Neutrophil (primary cell): ENCODE data around the gene S100A5.
A peak's percentile ranks its signal among the peaks of the same experiment; 100 is the strongest.
"Not testable (repeated sequence)": the region's sequence is repeated elsewhere in the genome, so short reads cannot be mapped to it uniquely, and the experiment has no call there.

Source experiments
- H3K27ac ChIP-seq: fragments of 200-600 bp; sonication (generic); 2 replicates; pipeline ENCODE4 v1.5.1; 2016; ENCODE audit warnings: mild to moderate bottlenecking, moderate library complexity
- H3K27me3 ChIP-seq: fragments of 200-600 bp; sonication (generic); 2 replicates; pipeline ENCODE4 v1.6.0; 2016; ENCODE audit warnings: mild to moderate bottlenecking
- H3K36me3 ChIP-seq: fragments of 200-600 bp; sonication (generic); 2 replicates; pipeline ENCODE4 v1.5.1; 2017
- H3K4me1 ChIP-seq, 2 experiments: fragments of 200-600 bp in 1 of 2; sonication (generic) in 1 of 2; 1 replicate in 1 of 2; 2 replicates in 1 of 2; pipeline versions ENCODE4 v1.5.1 to v1.6.1; 2013 to 2016; ENCODE audit warnings: low read depth in 1 of 2, low read length in 1 of 2, mild to moderate bottlenecking in 1 of 2, moderate library complexity in 1 of 2; ENCODE audit not compliant: control insufficient read depth in 1 of 2, insufficient read depth in 1 of 2
- H3K4me3 ChIP-seq, 2 experiments: fragments of 200-600 bp in 1 of 2; sonication (generic) in 1 of 2; 1 replicate in 1 of 2; 2 replicates in 1 of 2; pipeline ENCODE4 v1.5.1; 2013 to 2016; ENCODE audit warnings: low read depth in 1 of 2, low read length in 1 of 2, mild to moderate bottlenecking in 1 of 2, moderate library complexity in 1 of 2
- H3K9me3 ChIP-seq: fragments of 200-600 bp; sonication (generic); 2 replicates; pipeline ENCODE4 v1.5.1; 2016
- TF ChIP-seq, protein P1 (sequence below): fragments of 200-600 bp; sonication (generic); IDR thresholded peaks from 2 replicates; pipeline ENCODE4 v1.5.1; 2016; ENCODE audit warnings: antibody characterized with exemption

The S100A5 gene

DNA sequence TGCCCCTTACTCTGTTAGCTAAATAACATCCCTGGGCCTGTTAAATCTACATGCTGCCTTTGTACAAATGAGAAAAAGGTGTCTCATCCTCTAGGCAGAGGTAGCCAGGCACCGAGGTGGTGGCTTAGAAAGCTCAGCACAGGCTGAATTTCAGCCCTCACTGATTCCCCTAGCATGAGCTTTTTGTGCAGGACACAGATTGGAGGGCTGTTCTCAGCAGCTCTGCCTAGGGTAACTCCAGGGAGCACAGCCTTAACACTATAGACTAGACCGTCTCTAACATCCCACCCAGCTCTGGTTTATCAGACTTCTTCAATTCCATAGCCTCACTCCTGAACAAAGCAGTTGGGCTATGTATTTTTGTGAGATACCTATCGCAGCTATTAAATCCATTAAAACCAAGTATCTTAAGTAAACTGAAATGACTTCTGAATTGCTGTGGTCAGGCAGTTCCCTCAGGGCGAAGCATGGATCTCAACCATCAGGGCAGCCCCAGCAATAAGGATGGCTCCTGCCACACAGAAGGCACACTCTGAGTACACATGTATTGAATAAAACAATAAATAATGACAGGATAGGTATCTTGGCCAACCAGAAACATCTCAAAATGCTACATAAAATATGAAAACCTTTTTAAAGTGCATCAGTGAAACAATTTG is 19.8 kb downstream of the S100A5 start:
- peaks cover 15 to 27% of the 10 kb centered on the region in 2 experiments for H3K4me1 ChIP-seq
- H3K27ac ChIP-seq, result no peak overlapping the region
- H3K27me3 ChIP-seq, result no peaks in the 10 kb centered on the region
- no peaks in the 10 kb centered on the region for H3K36me3 ChIP-seq
- H3K4me3 ChIP-seq, result no peak overlapping the region
- TF ChIP-seq, protein P1, sequence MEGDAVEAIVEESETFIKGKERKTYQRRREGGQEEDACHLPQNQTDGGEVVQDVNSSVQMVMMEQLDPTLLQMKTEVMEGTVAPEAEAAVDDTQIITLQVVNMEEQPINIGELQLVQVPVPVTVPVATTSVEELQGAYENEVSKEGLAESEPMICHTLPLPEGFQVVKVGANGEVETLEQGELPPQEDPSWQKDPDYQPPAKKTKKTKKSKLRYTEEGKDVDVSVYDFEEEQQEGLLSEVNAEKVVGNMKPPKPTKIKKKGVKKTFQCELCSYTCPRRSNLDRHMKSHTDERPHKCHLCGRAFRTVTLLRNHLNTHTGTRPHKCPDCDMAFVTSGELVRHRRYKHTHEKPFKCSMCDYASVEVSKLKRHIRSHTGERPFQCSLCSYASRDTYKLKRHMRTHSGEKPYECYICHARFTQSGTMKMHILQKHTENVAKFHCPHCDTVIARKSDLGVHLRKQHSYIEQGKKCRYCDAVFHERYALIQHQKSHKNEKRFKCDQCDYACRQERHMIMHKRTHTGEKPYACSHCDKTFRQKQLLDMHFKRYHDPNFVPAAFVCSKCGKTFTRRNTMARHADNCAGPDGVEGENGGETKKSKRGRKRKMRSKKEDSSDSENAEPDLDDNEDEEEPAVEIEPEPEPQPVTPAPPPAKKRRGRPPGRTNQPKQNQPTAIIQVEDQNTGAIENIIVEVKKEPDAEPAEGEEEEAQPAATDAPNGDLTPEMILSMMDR, result no peak
- no peaks in the 10 kb centered on the region for H3K9me3 ChIP-seq

DNA sequence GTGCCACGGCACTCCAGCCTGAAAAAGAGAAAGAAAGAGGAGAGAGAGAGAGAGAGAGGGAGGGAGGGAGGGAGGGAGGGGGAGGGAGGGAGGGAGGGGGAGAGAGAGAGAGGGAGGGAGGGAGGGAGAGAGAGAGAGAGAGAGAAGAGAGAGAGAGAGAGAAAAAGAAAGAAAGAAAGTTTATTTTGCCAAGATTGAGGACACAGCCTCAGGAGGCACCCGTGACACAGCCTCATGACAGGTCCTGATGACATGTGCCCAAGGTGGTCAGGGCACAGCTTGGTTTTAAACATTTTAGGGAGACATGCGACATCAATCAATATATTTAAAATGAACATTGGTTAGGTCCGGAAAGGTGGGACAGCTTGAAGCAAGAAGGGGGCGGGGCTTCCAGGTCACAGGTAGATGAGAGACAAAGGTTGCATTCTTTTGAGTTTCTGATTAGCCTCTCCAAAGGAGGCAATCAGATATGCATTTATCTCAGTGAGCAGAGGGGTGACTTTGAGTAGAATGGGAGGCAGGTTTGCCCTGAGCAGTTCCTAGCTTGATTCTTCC is 20.5 kb downstream of the S100A5 start:
- not testable (repeated sequence) for H3K27me3 ChIP-seq, H3K4me3 ChIP-seq, H3K36me3 ChIP-seq, H3K9me3 ChIP-seq, H3K27ac ChIP-seq
- H3K4me1 ChIP-seq, result peaks cover 21 to 29% of the 10 kb centered on the region in 2 experiments

DNA sequence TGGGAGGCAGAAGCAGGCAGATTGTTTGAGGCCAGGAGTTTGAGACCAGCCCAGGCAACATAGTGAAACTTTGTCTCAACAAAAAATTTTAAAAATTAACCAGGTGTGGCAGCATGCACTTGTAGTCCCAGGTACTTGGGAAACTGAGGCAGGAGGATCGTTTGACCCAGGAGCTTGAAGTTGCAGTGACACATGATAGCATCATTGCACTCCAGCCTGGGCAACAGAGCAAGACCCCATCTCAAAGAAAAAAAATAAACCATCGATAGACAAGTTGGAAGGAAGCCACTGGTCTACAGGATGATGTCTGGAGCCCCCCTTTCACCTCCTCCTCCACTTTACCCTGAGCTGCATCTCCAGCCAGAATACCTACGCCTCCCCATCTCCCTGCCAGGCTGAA is 21.5 kb downstream of the S100A5 start:
- H3K27ac ChIP-seq, result no peak overlapping the region
- H3K27me3 ChIP-seq, result no peaks in the 10 kb centered on the region
- H3K36me3 ChIP-seq, result no peaks in the 10 kb centered on the region
- no peak overlapping the region for H3K4me3 ChIP-seq
- H3K4me1 ChIP-seq, result peaks cover 31 to 39% of the 10 kb centered on the region in 2 experiments
- TF ChIP-seq, protein P1, result no peak
- H3K9me3 ChIP-seq, result no peaks in the 10 kb centered on the region

DNA sequence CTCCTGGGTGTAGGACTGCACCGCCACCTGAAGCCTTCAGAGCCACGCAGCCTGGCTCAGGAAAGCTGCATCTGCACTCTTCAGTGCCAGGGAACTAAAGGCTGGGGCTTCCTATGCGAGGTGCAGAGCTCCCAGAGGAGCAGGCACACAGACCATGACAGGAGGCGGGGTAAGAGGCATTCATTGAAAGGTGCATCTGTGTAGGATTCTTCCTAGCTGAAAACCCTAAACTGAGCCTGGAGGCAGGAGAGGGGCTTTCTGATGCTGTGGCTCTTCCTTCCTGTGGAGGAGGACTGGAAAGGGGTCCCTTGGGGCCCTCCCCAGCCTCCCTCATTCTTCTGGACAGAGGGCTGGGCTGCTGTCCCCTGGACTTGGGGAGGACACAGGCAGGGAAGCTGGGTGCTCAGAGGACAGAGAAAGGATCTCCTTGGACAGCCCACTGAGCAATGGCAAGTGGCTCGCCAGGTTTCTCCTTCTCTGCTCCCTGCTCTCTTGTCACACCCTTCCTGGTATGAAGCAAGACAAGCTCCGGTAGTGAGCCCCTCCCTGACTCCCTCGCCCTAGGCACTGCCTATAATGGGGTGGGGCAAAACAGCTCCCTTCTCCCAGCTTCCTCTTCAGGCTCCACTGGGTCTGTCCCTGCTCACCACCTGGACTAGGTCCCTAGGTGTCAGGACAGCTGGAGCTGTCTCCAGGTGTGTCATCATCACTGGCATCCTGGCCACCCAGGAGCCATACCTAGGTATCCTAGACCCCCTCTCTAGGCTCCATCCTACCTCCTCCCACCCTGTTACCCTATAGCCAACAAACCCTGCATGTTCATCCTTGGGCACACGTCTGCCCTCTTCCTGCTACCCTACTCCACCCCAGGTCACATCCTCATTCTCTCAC is 25.0 kb downstream of the S100A5 start:
- Histone ChIP-seq H3K4me3 (peak overlapping the region; percentile 54), H3K36me3 (no peaks in the 10 kb centered on the region), H3K27me3 (no peaks in the 10 kb centered on the region), H3K9me3 (no peaks in the 10 kb centered on the region), H3K4me1 (peaks cover 66 to 72% of the 10 kb centered on the region in 2 experiments), H3K27ac (peak overlapping the region; percentile 93)
- TF ChIP-seq, protein P1, result no peak

DNA sequence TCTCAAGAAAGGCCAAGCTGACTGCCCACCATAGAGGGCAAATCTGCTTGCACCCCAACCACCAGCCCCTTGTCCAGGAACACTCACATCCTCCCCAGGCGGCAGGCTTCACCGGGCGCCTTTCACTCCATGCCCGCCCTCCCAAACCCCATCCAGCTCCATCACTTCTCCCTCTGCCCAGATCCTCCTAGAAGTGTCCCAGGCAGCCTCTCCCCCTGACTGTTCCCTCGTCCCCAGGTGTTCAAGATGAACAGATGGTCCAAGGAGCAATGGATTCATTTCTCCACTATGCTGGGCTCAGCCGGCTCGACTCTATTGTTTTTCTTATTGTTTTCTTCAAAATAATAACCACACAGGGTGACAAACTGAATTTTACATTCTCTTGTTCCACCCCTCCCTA is 27.1 kb downstream of the S100A5 start:
- H3K36me3 ChIP-seq, result no peaks in the 10 kb centered on the region
- peak overlapping the region; percentile 93 for H3K27ac ChIP-seq
- H3K9me3 ChIP-seq, result no peaks in the 10 kb centered on the region
- TF ChIP-seq, protein P1, result no peak
- peaks cover 68 to 69% of the 10 kb centered on the region in 2 experiments for H3K4me1 ChIP-seq
- H3K27me3 ChIP-seq, result no peaks in the 10 kb centered on the region
- no peak overlapping the region for H3K4me3 ChIP-seq
